Measurements from ENCODE around the gene EVA1C.
"Not testable (repeated sequence)": the region's sequence is repeated elsewhere in the genome, so short reads cannot be mapped to it uniquely, and the experiment has no call there.

GRCh38 chr21:32503641-32504040 is 91.1 kb downstream of the EVA1C start:
- TF ChIP-seq, protein P1, sequence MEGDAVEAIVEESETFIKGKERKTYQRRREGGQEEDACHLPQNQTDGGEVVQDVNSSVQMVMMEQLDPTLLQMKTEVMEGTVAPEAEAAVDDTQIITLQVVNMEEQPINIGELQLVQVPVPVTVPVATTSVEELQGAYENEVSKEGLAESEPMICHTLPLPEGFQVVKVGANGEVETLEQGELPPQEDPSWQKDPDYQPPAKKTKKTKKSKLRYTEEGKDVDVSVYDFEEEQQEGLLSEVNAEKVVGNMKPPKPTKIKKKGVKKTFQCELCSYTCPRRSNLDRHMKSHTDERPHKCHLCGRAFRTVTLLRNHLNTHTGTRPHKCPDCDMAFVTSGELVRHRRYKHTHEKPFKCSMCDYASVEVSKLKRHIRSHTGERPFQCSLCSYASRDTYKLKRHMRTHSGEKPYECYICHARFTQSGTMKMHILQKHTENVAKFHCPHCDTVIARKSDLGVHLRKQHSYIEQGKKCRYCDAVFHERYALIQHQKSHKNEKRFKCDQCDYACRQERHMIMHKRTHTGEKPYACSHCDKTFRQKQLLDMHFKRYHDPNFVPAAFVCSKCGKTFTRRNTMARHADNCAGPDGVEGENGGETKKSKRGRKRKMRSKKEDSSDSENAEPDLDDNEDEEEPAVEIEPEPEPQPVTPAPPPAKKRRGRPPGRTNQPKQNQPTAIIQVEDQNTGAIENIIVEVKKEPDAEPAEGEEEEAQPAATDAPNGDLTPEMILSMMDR (IDR thresholded peaks at IDR 0.05): not testable (repeated sequence)
- TF ChIP-seq EZH2 (IDR thresholded peaks at IDR 0.05; ENCODE audit: borderline replicate concordance, insufficient read depth, low read depth, low read length, poor library complexity, severe bottlenecking): not testable (repeated sequence)
